ENCODE data around the gene PCOLCE2.
A peak's percentile ranks its signal among the peaks of the same experiment; 100 is the strongest.
"Not testable (repeated sequence)": the region's sequence is repeated elsewhere in the genome, so short reads cannot be mapped to it uniquely, and the experiment has no call there.

PCOLCE2 gene

DNA sequence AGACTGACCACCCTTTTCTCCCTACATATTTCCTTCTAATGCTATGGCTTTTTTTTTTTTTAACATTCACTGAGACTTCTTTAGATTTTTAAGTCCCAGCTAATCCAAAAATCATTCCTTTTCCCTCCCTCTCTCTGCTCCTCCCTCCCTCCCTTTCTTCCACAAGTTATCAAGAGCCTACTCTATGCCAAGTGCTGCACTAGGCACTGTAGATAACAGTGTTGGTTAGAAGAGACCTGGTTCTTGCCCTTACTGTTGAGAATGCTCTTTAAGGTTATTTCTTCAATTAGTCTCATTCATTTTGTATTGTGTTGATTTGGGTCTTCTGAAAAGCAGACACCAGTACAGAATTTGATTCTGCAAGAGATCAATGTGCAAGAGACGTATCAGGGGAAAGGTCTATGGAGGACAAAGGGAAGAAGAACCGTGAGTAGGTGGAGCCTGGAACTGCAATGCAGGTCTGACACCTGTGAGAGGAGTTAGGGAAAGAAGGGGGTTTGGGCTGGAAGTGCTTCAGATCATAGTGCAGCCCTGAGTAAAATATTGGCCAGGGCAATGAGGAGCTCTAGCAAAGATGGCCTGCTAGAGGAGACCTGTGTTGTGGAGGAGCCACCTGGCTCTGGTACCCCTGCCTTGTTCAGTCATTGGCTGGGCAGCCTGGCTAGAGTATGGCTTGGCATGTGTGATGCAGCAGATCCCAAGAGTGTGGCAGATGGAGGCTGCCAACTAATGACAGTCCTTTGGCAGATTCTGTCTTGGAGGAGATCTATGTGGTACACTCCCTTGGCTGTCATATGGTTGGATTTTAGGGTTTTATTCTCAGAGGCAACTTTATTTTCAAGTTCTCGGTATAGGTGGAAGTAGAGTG is 9.7 kb upstream of the PCOLCE2 start:
- no peak for DNase-seq

DNA sequence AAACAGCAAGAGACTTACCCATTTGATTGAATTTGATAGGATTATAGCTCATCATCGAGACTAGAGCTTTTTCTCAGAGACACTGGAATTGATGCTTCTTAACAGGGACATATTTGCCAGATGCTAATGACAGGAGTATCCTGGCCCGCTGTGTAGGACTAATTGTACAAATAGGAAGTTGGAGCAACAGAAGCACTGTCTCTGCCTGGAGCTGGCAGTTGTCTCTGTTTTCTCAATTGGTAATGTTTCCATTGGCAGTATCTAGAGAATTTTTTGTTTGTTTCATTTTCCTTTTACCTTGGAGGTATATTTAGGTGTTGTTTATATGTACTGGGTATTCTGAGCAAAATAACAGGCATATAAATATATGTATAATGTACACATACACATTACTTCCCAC is 8.9 kb upstream of the PCOLCE2 start:
- DNase-seq, result no peak

DNA sequence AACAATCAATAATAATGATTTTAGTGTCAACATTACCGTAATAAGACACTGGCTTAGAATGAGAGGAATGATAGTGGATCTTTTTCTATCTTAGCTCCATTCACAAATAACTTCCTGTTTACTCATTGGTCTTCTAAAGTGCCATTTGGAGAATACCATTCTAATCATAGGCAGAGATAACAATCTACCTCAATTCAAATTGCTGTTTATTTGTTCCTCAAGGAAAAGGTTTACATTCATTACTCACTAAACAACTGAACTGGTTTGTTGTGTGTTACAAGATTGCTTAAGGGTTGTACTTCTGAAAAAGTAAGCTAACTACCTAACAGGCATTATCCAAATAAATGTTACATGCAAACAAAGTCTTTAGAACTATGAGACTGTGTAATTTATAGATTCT is 8.1 kb upstream of the PCOLCE2 start:
- no peak for DNase-seq

DNA sequence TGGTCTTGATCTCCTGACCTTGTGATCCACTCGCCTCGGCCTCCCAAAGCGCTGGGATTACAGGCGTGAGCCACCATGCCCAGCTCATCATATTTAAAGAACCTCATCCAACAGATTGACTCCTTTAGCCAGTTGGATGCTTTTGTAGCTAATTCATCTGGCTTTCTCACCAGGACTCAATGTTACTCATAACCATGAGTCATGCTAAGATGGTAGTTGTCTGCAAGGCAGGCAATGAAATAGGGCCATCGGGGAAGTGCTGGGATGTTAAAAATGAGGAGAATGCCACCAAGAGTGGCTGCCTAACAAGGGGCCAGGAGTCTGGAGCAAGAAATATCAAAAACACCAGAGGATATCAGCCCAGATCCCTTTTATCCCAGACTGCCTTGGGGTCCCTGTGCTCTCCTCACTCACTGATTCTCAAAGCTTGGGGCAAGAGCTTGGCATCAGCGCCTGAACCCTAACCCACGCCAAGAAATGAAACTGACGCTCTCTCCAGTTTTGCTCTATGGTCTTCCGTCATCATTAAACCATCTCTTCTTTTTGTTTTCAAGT is 7.4 kb upstream of the PCOLCE2 start:
- DNase-seq, result no peak

DNA sequence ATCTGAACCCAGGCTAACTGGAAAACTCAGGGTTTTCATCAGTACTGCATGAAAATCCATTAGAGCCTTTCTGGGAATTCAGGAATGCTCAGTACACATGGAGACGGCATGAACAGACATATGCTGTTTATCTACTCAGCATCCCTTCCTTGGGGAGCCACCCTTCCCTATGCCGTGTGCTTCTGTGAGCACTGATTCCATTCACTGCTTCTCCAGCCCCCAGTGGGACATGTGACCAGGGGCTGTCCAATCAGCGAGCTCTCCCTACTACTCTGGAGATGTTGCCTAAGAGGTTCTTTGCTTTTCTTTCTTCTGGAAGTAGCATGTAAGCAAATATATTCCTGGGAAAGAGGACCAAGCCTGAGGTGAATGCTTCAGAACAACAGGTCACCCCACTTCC is 5.6 kb upstream of the PCOLCE2 start:
- no peak for DNase-seq

DNA sequence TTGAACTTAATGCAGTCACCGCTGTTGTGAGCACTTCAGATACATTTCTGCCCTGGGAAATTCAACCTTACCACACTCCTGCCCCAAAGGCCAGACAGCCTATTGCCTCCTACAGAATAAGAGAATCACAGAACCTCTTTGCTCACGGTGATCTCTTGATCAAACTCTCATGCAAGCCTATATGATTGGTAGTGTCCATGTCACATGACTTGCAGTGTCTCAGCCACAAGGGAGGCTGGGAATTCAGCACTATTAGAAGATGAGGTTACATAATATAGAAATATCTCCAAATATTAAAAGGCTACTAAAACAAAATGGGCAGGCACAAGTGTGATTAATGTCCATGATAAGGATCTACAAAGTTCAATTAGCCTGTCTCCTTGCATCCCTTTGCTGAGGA is 3.8 kb upstream of the PCOLCE2 start:
- DNase-seq, result no peak

DNA sequence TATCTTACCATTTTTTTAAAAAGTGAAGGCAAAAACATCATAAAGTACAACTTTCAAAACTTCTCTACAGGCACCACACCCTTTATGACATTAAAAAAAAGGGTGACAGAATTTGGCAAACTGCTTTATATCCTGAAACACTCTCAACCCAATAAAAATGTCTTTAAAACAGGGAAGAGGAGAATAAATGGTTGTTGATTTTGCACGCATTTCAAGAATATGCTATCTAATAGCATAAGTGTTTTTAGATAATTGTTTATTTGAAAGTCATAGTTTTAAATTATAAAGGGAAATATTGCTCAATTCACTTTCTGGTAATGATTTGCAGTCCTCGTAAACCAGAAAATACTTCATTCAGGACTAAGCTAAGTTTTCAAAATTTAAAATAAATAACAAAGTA is 1.7 kb upstream of the PCOLCE2 start:
- no peak for DNase-seq

DNA sequence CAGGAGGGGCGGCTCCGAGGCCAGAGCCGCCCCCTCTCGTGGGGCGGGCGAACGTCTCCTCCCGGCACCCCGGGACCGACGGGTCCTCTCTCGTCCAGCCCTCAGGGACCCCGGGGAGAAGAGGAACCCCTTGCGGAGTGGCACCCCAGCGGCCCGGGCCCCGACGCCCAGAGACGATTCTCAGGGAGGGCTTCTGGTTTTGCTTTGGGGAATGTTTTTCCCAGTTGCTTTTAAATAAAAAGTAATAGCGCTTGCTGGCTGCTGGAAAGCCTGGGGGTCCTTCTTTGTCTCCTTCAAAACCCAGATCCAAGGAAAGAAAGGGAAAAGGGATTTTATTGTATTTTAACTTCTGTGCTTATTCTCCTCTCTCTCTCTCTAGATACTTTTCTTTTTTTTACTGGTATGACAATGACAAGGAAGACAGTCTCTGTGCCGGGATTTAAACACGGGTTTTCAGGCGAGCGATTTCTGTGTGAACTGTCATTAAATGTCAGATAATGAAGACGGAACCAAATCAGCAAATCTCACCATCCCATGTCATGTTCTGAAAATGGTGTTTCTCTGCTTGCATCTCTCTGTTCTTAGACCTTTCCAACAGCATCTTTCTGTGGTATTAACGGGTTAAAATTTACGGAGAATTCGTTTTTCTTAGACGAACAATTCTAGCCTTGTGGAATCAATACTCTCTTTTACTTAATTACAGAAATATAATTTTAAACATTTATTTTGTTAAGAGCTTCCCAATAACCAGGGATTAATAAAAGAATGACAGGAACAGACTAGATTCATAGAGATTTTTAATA is 530 bp upstream of the PCOLCE2 start:
- DNase-seq, result no peak

DNA sequence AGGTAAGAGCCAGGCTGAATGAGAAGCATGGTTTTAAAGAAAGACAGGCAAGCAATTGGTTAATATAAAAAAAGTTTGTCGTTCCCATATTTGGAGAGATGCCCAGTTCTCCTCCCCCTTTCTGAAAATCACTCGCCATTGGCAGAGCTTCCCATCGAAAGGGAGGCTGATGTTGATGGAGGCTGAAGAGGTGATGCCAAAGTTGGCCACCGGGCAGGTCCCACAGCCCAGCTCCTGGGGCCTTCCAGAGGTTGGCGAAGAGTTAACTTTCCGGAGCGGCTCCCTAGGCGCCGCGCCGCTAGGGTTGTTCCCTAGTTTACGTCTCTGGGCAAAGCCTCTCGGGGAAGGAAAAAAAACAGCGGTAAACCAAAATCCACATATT is 793 bp downstream of the PCOLCE2 start:
- DNase-seq, result peak; percentile 37

DNA sequence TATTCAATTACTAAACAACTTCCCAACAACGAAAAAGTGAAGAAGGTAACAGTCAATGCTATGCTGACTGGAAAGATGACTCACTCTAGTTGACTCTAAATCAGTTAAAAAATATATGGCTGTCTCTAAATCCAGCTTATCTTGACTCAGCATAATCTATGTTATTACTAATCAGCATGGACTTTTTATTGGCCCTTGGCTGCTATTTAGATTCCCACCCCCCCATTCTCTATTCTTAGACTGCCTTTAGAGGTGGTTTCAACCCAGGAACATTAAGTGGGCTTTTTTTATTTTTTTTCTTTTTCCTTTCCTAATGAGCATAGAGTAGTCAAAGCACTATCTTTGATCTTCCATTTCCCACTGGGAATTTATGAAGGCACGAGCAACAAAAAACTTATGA is 1.9 kb downstream of the PCOLCE2 start:
- DNase-seq, result no peak

DNA sequence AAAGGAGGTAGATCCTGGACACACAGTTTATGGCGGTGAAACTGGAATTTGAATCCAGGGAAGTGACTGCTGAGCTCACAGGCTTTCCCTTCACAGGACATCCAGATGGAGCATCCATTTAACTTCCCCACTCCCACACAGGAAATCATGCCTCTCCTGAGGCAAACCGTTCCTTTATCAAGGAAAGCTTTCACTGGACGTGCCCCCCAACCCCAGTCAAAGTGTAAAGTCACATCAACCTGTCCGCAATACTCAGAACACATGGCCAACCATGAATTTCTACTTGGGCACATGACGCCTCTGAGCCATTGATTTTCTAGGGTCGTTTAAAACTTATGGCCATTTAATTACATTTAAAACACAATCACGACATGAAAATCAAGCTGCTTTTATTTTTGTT is 2.9 kb downstream of the PCOLCE2 start:
- no peak for DNase-seq

DNA sequence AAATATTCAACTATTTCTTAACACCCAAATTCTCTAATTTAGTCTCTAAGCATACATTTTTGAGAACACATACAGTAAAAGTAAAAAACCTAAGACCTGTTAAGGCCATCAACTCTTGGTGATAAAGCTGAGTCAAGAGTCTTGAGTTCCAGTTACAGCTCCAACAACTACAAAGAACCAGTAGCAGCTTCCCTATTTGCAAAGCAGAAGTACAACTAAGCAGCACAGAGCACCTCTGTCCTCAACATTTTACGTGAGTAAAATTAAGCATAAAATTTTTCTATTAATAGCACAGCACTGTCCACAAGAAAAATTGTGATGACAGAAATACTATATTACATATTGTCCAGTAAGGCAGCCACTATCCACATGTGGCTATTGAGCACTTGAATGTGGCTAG is 4.4 kb downstream of the PCOLCE2 start:
- DNase-seq, result no peak

DNA sequence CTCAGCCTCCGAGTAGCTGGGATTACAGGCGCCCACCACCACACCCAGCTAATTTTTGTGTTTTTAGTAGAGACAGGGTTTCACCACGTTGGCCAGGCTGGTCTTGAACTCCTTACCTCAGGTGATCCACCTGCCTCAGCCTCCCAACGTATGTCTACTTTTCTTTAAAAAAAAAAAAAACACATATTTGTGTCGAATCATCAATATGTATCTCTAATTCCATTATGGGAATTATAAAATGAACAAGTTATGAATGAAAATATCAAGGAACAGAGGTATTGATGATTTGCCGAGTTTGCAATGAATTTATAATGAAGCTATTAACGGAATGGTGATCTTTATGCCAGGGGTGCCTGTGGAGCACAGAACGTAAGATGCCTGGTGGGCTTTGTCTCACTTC is 5.3 kb downstream of the PCOLCE2 start:
- DNase-seq, result not testable (repeated sequence)

DNA sequence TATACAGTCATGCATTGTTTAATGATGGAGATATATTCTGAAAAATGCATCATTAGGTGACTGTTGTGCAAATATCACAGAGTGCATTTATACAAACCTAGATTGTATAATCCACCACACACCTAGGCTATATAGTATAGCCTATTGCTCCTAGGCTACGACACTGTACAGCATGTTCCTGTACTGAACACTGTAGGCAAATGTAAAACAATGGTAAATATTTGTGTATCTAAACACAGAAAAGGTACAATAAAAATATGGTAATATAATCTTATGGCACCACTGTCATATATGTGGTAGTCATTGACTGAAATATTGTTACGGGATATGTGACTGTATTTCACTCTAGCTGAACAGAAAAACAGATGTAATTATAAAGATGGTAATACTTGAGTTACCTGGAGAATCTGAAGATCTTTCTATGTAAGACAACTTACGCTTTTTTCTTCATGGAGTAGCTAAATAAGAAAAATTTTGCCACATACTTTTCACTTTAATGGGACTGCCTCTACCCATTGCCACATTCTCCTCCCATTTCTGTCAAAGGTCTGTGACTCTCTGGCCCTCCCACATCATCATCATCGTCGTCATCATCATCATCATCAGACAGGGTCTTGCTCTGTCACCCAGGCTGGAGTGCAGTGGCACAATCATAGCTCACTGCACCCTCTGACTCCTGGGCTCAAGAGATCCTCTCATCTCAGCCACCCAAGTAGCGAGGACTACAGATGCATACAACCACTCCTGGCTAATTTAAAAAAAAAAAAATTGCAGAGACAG is 7.2 kb downstream of the PCOLCE2 start:
- no peak for DNase-seq

DNA sequence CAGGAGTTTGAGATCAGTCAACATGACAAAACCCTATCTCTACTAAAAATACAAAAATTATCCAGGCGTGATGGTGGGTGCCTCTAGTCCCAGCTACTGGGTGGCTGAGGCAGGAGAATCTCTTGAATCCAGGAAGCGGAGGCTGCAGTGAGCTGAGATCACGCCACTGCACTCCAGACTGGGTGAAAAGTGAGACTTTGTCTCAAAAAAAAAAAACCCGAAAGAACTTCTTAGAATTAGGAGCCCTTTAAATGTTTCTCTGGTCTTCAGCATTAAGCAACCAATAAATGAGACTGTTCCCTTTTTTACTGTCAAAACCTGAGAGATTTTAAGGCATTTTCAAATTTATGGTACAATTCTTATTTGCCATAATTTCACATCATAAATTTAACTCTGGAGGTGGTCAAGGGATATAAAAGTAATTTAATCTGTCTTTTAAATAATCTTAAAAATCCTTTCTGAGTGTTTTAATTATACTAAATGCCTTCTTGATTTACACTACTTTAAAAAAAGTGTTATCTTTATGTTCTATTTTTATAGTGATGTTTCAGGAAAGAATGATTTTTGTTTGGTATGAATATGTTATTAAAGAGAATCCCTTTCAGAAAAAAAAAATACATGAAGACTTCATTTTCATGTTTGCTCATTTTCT is 10.1 kb downstream of the PCOLCE2 start:
- DNase-seq, result no peak

DNA sequence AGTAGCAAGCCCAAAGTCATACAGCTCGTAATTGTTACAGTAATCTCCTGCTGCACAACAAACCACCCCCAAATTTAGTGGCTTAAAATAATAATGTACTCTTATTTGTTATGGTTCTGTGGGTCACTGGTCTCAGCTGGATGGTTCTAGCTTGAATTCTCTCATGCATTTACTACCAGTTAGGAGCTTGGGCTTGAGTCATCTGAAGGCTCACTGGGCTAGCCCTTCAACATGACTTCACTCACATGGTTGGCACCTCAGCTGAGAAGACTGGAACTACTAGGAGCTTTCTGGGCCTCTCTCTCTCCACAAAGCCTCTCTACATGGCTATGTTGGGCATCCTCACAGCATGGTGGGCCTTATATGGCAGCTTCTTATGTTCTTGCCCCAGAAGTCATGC is 12.5 kb downstream of the PCOLCE2 start:
- DNase-seq, result no peak

DNA sequence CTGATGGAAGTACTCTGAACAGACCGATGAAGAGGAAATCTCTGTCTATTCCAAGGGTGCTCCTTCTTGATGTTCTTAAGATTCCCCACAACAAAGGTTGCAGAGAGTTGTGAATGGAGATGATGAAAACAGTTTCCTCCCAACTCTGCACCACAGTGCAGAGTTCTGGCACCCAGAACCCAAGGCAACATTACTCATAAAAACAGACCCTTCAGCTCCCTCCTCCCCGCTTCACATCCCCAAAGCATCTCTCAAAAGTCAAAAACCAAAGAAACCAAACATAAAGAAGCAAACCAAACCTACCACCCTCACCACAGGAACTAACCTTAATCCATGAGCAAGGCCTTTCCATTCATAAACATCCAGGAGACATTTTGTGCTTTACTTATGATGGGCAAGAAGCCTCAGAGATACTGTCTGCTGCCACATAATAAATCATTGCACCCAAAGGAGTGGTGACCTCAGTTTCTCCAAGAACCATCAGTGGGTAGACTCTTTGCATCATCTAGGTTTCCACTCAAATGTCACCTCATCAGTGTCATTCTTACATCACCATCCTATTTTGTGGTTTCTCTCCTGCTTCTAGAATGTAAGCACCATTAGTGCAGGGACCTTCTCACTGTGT is 13.2 kb downstream of the PCOLCE2 start:
- no peak for DNase-seq

DNA sequence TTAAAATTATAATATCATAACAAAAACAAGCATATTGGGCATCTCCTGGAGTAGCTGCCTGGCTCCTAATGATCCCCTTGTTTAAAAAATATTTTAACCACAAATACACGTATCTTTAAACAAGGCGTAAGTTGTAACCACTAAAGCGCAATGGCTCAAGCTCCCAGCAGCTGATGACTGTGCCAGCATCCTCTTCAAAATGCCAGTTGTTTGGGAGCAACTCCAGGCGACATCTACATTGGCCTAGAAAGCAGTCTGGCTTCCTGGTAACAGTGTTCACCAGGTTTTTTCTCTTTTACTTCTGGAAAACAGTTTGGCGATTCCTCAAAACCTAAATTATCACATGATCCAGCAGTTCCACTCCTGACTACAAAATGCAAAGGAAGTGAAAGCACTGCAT is 13.8 kb downstream of the PCOLCE2 start:
- DNase-seq, result no peak

DNA sequence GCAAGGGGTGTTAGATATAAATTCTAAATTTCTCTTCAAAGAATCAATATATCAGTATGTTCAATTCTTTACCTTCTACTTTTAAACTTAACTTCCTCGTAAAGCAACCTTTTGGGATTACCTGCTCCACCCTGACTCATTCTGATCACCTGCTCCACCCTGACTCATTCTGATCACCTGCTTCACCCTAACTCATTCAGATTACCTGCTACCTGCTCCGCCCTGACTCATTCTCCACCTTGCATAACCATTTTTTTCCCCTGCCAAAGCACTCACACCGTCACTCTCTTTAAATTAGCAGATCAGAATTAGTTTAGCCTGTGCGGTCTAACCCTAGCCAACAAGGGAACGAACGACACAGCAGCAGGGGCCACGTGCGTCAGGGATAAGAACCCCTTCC is 20.5 kb downstream of the PCOLCE2 start:
- DNase-seq, result not testable (repeated sequence)

DNA sequence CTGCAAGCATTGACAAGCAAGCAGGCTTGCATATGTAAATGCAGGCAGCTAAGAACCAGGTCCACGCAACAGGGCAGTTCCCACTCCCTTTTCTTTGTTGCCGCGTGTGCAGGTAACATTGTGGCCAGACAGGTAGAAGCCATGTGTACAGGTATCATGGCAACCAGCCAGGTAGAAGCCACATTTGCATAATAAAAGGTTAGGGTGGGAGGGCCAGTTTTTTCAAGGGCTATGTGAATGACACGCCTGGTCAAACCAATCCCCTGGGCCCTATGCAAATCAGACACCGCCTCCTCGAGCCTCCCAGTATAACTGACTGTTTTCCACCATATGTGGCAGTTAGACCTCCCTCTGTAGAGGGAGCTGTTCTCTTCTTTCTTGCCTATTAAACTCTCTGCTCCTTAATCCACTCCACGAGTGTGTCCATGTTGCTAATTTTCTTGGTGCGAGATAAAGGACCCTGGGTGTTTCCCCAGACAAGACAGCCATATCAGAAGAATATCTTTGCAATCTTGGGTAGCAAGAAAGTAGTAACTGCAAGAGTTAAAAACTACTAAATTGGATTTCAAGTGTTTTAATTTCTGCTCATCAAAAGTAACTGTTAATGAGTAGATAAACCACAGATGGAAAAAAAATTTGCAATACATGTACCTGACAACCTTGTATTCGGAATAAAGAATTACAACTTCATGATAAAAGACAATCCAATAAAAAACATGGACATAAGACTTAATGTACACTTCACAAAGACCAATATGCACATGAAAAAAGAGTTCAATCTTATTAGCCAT is 21.8 kb downstream of the PCOLCE2 start:
- DNase-seq, result peak; percentile 64

All from NCI-H2081 treated with DMSO at 0.1 percent for 48 hours (cell line).